Central memory CD4-positive, alpha-beta T cell (primary cell): ENCODE measurements around the gene MYBBP1A.

Experiments used
- DNase-seq: peaks from one replicate; pipeline ENCODE4 v3.0.0; 2022

The MYBBP1A gene

GRCh38 chr17:4536742-4537411 lies 18.3 kb downstream of the MYBBP1A start:
- no peak for DNase-seq

GRCh38 chr17:4536259-4536741 lies 18.9 kb downstream of the MYBBP1A start:
- DNase-seq: no peak

GRCh38 chr17:4535667-4536258 lies 19.4 kb downstream of the MYBBP1A start:
- no peak for DNase-seq

GRCh38 chr17:4534928-4535666 lies 20.1 kb downstream of the MYBBP1A start:
- no peak for DNase-seq

- DNase-seq: no peak
These were observed 20.7 kb downstream of the MYBBP1A start for GRCh38 chr17:4534515-4534914.

GRCh38 chr17:4533523-4534504 lies 21.4 kb downstream of the MYBBP1A start:
- no peak for DNase-seq

- no peak for DNase-seq
These were observed 22.2 kb downstream of the MYBBP1A start for GRCh38 chr17:4532860-4533522.

- no peak for DNase-seq
These were observed 23.0 kb downstream of the MYBBP1A start for GRCh38 chr17:4531988-4532736.

GRCh38 chr17:4530799-4531730 lies 24.1 kb downstream of the MYBBP1A start:
- no peak for DNase-seq

- no peak for DNase-seq
These were observed 25.5 kb downstream of the MYBBP1A start for GRCh38 chr17:4529533-4530152.

GRCh38 chr17:4527566-4528125 lies 27.5 kb downstream of the MYBBP1A start:
- no peak for DNase-seq

GRCh38 chr17:4527134-4527533 lies 28.1 kb downstream of the MYBBP1A start:
- DNase-seq: no peak

- no peak for DNase-seq
These were observed 29.3 kb downstream of the MYBBP1A start for GRCh38 chr17:4525691-4526397.

- no peak for DNase-seq
These were observed 31.2 kb downstream of the MYBBP1A start for GRCh38 chr17:4523946-4524345.

GRCh38 chr17:4522661-4523060 lies 32.5 kb downstream of the MYBBP1A start:
- DNase-seq: no peak

- DNase-seq: no peak
These were observed 34.1 kb downstream of the MYBBP1A start for GRCh38 chr17:4520894-4521600.

- DNase-seq: no peak
These were observed 34.9 kb downstream of the MYBBP1A start for GRCh38 chr17:4520060-4520893.
